Adrenal gland (tissue), 5 donors: ENCODE measurements around the gene CHRNA10.

Source experiments
- CTCF ChIP-seq, 6 experiments: fragments of 450-650 bp in 4 of 6; fragments of 200-600 bp in 2 of 6; sonication (generic) in 1 of 6; IDR thresholded peaks; 1 replicate in 5 of 6; 2 replicates in 1 of 6; pipeline versions ENCODE4 v1.5.1 to v1.8.0; 2016 to 2021; ENCODE audit warnings: antibody characterized with exemption in 6 of 6, mild to moderate bottlenecking in 2 of 6, moderate library complexity in 1 of 6
- POLR2A ChIP-seq, 2 donors: fragments of 450-650 bp; IDR thresholded peaks; one replicate each; pipeline ENCODE4 v1.6.1; 2017; ENCODE audit warnings: antibody characterized with exemption in 2 of 2, mild to moderate bottlenecking in 2 of 2, moderate library complexity in 1 of 2
- donor health status: DM: no; HTN: no; CAD: no.

GRCh38 chr11:3623121-3623520 is 48.1 kb downstream of the CHRNA10 start:
- TF ChIP-seq CTCF (IDR thresholded peaks at IDR 0.05) (no peak), POLR2A (IDR thresholded peaks at IDR 0.05) (no peak)
